ENCODE data around the gene ZBTB7C. TPM values are rescaled to one million over a fixed set of nuclear protein-coding genes. Genes with fewer than 3 reads are reported as not detected.

Gene ZBTB7C
- total and polyA plus RNA-seq, 2 donors (not counting 1 experiment from before 2014, with no cell fraction given): not detected

DNA sequence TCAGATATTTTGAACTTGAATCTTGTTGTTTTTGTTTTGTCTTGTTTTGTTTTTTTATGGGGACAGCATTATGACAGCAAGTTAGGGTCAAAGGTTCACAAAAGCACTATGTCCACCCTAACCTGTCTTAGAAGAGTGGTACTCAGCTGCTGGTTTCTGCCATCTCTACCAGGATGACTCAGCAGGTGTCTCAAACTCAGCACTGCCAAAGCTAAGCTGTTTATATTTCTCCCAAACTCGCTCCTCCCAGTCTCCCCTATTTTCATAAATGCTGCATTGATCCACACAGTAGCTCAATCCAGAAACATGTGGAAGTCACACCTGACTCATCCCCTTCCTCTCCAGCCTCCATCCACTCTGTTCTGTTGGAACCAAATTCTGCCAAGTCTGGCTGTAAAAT lies 134.9 kb downstream of the ZBTB7C start:
- no peak overlapping the region for H3K4me3 ChIP-seq (ENCODE audit: control extremely low read depth in 1 of 5, extremely low read depth in 1 of 5, insufficient read depth in 1 of 5, low read depth in 2 of 5, low read length in 4 of 5)
- no peaks in the 10 kb centered on the region for H3K79me2 ChIP-seq (ENCODE audit: control insufficient read depth, insufficient read depth, low read length)
- Mint-ChIP-seq H3K4me1 (no peaks in the 10 kb centered on the region), H3K27me3 (peaks cover 8% of the 10 kb centered on the region), H3K9me3 (ENCODE audit: insufficient read depth) (no peaks in the 10 kb centered on the region), H3K27ac (no peak overlapping the region), H3K4me3 (no peak overlapping the region)
- peaks cover 0 to 5% (median 0%) of the 10 kb centered on the region in 3 donors for H3K9me3 ChIP-seq (ENCODE audit: control extremely low read depth in 1 of 3, control insufficient read depth in 2 of 3, insufficient read depth in 1 of 3, low read length in 2 of 3)
- H3K4me1 ChIP-seq (ENCODE audit: control insufficient read depth in 2 of 2, insufficient read depth in 2 of 2, low read length in 2 of 2): no peaks in the 10 kb centered on the region
- no peak overlapping the region for H3K27ac ChIP-seq (ENCODE audit: low read length in 2 of 2)
- whole genome bisulfite sequencing (ENCODE audit: insufficient coverage): 53% methylated on average over 1 of the region's 1 CpG
- ATAC-seq (ENCODE audit: low read depth): no peak
- no peaks in the 10 kb centered on the region for H4K20me1 ChIP-seq (ENCODE audit: control insufficient read depth, insufficient read depth, low read length, poor library complexity, severe bottlenecking)
- no peak for TF ChIP-seq EZH2 (IDR thresholded peaks at IDR 0.05; ENCODE audit: borderline replicate concordance, insufficient read depth, low read depth, low read length, poor library complexity, severe bottlenecking)
- TF ChIP-seq, protein P1, sequence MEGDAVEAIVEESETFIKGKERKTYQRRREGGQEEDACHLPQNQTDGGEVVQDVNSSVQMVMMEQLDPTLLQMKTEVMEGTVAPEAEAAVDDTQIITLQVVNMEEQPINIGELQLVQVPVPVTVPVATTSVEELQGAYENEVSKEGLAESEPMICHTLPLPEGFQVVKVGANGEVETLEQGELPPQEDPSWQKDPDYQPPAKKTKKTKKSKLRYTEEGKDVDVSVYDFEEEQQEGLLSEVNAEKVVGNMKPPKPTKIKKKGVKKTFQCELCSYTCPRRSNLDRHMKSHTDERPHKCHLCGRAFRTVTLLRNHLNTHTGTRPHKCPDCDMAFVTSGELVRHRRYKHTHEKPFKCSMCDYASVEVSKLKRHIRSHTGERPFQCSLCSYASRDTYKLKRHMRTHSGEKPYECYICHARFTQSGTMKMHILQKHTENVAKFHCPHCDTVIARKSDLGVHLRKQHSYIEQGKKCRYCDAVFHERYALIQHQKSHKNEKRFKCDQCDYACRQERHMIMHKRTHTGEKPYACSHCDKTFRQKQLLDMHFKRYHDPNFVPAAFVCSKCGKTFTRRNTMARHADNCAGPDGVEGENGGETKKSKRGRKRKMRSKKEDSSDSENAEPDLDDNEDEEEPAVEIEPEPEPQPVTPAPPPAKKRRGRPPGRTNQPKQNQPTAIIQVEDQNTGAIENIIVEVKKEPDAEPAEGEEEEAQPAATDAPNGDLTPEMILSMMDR (IDR thresholded peaks at IDR 0.05): no peak
- ChIA-PET CTCF (no interaction called here), POLR2A (no interaction called here)
- no peaks in the 10 kb centered on the region for H3K27me3 ChIP-seq (replicated peaks in 1 of 4; ENCODE audit: control extremely low read depth in 1 of 4, control insufficient read depth in 3 of 4, insufficient read depth in 4 of 4, low read length in 3 of 4)
- no peak for DNase-seq
- intact Hi-C loops (cut with micrococcal nuclease): no loop called here
- no peak overlapping the region for H2AFZ ChIP-seq (ENCODE audit: insufficient read depth, low read depth, low read length, poor library complexity, severe bottlenecking)
- no peak overlapping the region for H3K9ac ChIP-seq (ENCODE audit: low read length)
- H3K36me3 ChIP-seq (replicated peaks in 1 of 2; ENCODE audit: control extremely low read depth in 1 of 2, control insufficient read depth in 1 of 2, extremely low read depth in 1 of 2, insufficient read depth in 2 of 2, low read length in 1 of 2): no peaks in the 10 kb centered on the region
- no peak overlapping the region for H3K4me2 ChIP-seq (replicated peaks; ENCODE audit: low read depth, low read length, poor library complexity, severe bottlenecking)

DNA sequence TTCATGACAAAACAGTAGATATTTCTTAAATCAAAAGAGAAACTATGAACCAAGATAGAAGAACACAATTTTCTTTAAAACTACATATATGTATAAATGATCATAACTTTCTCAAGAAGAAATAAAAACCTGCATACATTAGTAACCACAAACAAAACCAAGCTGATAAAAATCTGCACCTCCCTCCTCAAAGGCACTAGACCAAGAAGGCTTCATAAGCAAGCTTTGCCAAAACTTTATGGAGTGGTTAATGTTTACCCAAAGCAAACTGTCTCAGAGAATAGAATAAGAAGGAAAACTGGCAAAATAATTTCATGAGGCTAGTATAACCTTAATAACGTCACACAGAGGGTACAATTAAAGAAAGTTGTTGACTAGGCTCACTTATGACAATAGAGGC lies 138.3 kb downstream of the ZBTB7C start:
- WGBS (ENCODE audit: insufficient coverage): no CpG with 5 or more reads among the region's 1 CpG
- no peak overlapping the region for H3K4me3 Mint-ChIP-seq

More for the DNA sequence above, 138.3 kb downstream of the ZBTB7C start:
- H3K27ac ChIP-seq (ENCODE audit: low read length in 2 of 2): no peak overlapping the region
- TF ChIP-seq, protein P1 (IDR thresholded peaks at IDR 0.05): no peak
- TF ChIP-seq EZH2 (IDR thresholded peaks at IDR 0.05; ENCODE audit: borderline replicate concordance, insufficient read depth, low read depth, low read length, poor library complexity, severe bottlenecking): no peak
- no peak overlapping the region for H3K9ac ChIP-seq (ENCODE audit: low read length)
- no peaks in the 10 kb centered on the region for H3K4me1 Mint-ChIP-seq
- no peaks in the 10 kb centered on the region for H3K27me3 ChIP-seq (replicated peaks in 1 of 4; ENCODE audit: control extremely low read depth in 1 of 4, control insufficient read depth in 3 of 4, insufficient read depth in 4 of 4, low read length in 3 of 4)
- H3K79me2 ChIP-seq (ENCODE audit: control insufficient read depth, insufficient read depth, low read length): no peaks in the 10 kb centered on the region
- CTCF ChIA-PET: no interaction called here
- POLR2A ChIA-PET: no interaction called here
- intact Hi-C loops (cut with micrococcal nuclease): no loop called here
- H3K4me2 ChIP-seq (replicated peaks; ENCODE audit: low read depth, low read length, poor library complexity, severe bottlenecking): no peak overlapping the region
- no peak overlapping the region for H2AFZ ChIP-seq (ENCODE audit: insufficient read depth, low read depth, low read length, poor library complexity, severe bottlenecking)
- H3K27ac Mint-ChIP-seq: no peak overlapping the region
- no peaks in the 10 kb centered on the region for H3K9me3 Mint-ChIP-seq (ENCODE audit: insufficient read depth)
- DNase-seq (no peak), ATAC-seq (ENCODE audit: low read depth) (no peak)
- H4K20me1 ChIP-seq (ENCODE audit: control insufficient read depth, insufficient read depth, low read length, poor library complexity, severe bottlenecking): no peaks in the 10 kb centered on the region
- no peaks in the 10 kb centered on the region for H3K36me3 ChIP-seq (replicated peaks in 1 of 2; ENCODE audit: control extremely low read depth in 1 of 2, control insufficient read depth in 1 of 2, extremely low read depth in 1 of 2, insufficient read depth in 2 of 2, low read length in 1 of 2)
- H3K27me3 Mint-ChIP-seq: peaks cover 14% of the 10 kb centered on the region
- H3K4me3 ChIP-seq (ENCODE audit: control extremely low read depth in 1 of 5, extremely low read depth in 1 of 5, insufficient read depth in 1 of 5, low read depth in 2 of 5, low read length in 4 of 5): no peak overlapping the region
- H3K9me3 ChIP-seq (ENCODE audit: control extremely low read depth in 1 of 3, control insufficient read depth in 2 of 3, insufficient read depth in 1 of 3, low read length in 2 of 3): peaks cover 0 to 3% (median 0%) of the 10 kb centered on the region in 3 donors
- no peaks in the 10 kb centered on the region for H3K4me1 ChIP-seq (ENCODE audit: control insufficient read depth in 2 of 2, insufficient read depth in 2 of 2, low read length in 2 of 2)

Data from B cell (primary cell).